ENCODE data around the gene KDM4F.

KDM4F gene

DNA sequence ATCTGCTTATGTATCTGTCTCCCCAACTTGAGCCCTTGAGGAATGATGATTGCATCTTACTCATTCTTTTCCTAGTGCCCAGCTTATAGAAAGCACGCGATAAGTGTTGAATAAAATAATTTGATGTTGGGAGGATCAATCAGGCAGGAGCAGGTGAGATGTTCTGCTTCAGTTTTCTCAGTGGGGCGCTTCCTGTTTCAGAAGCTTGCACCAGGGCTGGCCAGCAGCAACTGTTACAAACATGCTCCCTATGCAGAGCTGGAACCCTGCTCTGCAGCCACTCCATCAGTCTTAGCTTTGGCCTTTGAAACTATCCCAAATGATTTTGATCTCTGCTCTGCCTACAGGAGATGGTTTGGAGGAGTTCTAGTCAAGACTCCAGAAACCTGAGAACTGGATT is 44.3 kb downstream of the KDM4F start:
- DNase-seq (ENCODE audit: extremely low read depth, insufficient read length): no peak
- Histone ChIP-seq H3K27me3 (replicated peaks; ENCODE audit: control insufficient read depth, insufficient read depth, low read length) (no peaks in the 10 kb centered on the region), H3K36me3 (ENCODE audit: control insufficient read depth, insufficient read depth, low read length) (no peaks in the 10 kb centered on the region), H3K4me3 (replicated peaks; ENCODE audit: low read depth, low read length) (no peak overlapping the region)
- TF ChIP-seq CTCF (IDR thresholded peaks at IDR 0.05; ENCODE audit: insufficient read depth, low read length, poor library complexity, severe bottlenecking): no peak

DNA sequence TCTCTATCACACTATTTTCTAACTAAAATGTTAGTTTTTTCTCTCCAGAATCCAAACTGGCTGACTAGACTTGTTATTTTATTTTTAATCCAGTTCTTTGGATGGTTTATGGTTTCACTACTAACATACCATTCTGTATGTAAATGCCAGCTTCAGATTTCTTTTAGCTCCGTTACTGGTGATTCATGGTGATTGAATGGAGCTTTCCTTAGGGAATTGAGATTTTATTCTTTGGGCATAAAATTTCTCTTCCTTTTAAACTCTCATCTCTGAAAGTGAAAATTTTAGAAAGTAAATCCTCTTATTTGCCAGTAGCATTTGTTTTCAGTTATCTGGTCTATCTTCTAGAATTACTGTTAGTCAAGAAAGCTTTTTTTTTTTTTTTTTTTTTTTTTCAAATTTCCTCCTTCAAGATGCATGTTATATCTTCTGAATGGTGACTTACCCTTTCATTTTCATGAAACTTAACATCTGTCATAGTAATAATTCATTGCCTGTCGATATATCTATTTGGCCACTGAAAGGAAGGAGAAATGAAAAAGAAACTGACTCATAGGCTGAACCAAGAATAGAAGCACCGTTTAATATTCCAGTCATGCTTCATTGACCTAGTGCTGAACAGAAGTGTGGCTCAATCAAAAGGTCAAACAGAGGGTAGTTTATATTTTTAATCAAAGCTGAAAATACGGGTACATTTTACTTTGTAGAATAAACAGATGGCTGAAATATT is 46.8 kb downstream of the KDM4F start:
- DNase-seq (ENCODE audit: extremely low read depth, insufficient read length): peak; percentile 77
- TF ChIP-seq CTCF (IDR thresholded peaks at IDR 0.05; ENCODE audit: insufficient read depth, low read length, poor library complexity, severe bottlenecking): no peak
- Histone ChIP-seq H3K4me3 (replicated peaks; ENCODE audit: low read depth, low read length) (no peak overlapping the region), H3K36me3 (ENCODE audit: control insufficient read depth, insufficient read depth, low read length) (no peaks in the 10 kb centered on the region), H3K27me3 (replicated peaks; ENCODE audit: control insufficient read depth, insufficient read depth, low read length) (no peaks in the 10 kb centered on the region)

GRCh38 chr11:95097209-95097608 is 48.0 kb downstream of the KDM4F start:
- Histone ChIP-seq H3K4me3 (replicated peaks; ENCODE audit: low read depth, low read length) (no peak overlapping the region), H3K27me3 (replicated peaks; ENCODE audit: control insufficient read depth, insufficient read depth, low read length) (no peaks in the 10 kb centered on the region), H3K36me3 (ENCODE audit: control insufficient read depth, insufficient read depth, low read length) (no peaks in the 10 kb centered on the region)
- DNase-seq (ENCODE audit: extremely low read depth, insufficient read length): no peak
- TF ChIP-seq CTCF (IDR thresholded peaks at IDR 0.05; ENCODE audit: insufficient read depth, low read length, poor library complexity, severe bottlenecking): no peak

DNA sequence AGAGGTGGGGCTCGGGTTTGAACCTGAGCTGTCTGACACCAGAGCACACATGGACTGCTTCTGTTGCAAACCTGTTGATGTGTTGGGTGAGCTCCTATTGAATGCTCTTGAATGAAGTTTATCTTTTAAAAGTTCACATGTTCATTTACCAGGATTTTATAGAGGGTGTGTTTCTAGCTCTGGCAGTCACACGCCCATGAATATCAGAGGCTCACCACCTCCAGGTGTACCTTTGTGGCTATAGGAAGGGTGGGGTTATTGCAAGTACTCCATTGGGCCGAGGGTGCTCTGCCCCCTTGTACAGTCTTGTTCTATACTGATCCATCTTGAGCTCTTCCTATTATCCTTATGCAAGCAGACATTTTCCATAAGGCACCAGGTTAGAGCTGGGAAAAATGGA is 49.6 kb downstream of the KDM4F start:
- no peak for TF ChIP-seq CTCF (IDR thresholded peaks at IDR 0.05; ENCODE audit: insufficient read depth, low read length, poor library complexity, severe bottlenecking)
- H3K27me3 ChIP-seq (replicated peaks; ENCODE audit: control insufficient read depth, insufficient read depth, low read length): no peaks in the 10 kb centered on the region
- no peak for DNase-seq (ENCODE audit: extremely low read depth, insufficient read length)
- H3K36me3 ChIP-seq (ENCODE audit: control insufficient read depth, insufficient read depth, low read length): no peaks in the 10 kb centered on the region
- H3K4me3 ChIP-seq (replicated peaks; ENCODE audit: low read depth, low read length): no peak overlapping the region

DNA sequence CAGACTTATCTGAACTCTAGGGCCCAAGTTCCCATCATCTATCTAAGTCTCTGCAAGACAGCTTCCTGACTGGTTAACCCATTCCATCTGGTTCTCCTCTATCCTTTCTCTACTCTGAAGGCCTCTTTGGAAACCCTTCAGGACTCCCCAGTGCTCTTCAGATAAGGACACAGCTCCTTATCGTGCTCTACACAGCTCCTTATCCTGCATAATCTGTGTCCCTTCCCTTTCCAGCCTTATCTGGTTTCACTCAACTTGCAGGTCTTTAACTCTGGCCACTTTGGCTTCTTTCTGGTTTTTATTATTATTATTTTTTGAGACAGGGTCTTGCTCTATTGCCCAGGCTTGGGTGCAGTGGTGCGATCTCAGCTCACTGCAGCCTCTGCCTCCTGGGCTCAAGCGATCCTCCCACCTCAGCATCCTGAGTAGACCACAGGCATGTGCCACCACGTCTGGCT is 51.0 kb downstream of the KDM4F start:
- TF ChIP-seq CTCF (IDR thresholded peaks at IDR 0.05; ENCODE audit: insufficient read depth, low read length, poor library complexity, severe bottlenecking): no peak
- Histone ChIP-seq H3K36me3 (ENCODE audit: control insufficient read depth, insufficient read depth, low read length) (no peaks in the 10 kb centered on the region), H3K27me3 (replicated peaks; ENCODE audit: control insufficient read depth, insufficient read depth, low read length) (no peaks in the 10 kb centered on the region)

More for the DNA sequence above, 51.0 kb downstream of the KDM4F start:
- no peak overlapping the region for H3K4me3 ChIP-seq (replicated peaks; ENCODE audit: low read depth, low read length)
- no peak for DNase-seq (ENCODE audit: extremely low read depth, insufficient read length)
